HCT116 (cell line): ENCODE measurements around the gene CDH1.

Source experiments
- CTCF ChIP-seq, 3 experiments: fragments of 200-600 bp in 1 of 3; sonication (generic) in 1 of 3; IDR thresholded peaks in 2 of 3; conservative IDR thresholded peaks in 1 of 3; 2 replicates each; pipeline ENCODE4 v1.5.1; 2012 to 2017; ENCODE audit warnings: low read depth in 2 of 3, low read length in 2 of 3, antibody characterized with exemption in 1 of 3, borderline replicate concordance in 1 of 3, control low read depth in 1 of 3, mild to moderate bottlenecking in 1 of 3, mixed read lengths in 1 of 3, mixed run types in 1 of 3, moderate library complexity in 1 of 3; ENCODE audit not compliant: insufficient read depth in 1 of 3
- FOSL1 ChIP-seq: IDR thresholded peaks from 2 replicates; pipeline ENCODE4 v1.6.1; 2012; ENCODE audit warnings: low read depth
- POLR2A ChIP-seq: IDR thresholded peaks from 2 replicates; pipeline ENCODE4 v1.7.0; 2011; ENCODE audit warnings: borderline replicate concordance; ENCODE audit not compliant: insufficient read depth, insufficient read length; ENCODE audit errors: extremely low read depth
- POLR2AphosphoS5 ChIP-seq: IDR thresholded peaks from 2 replicates; pipeline ENCODE4 v1.6.1; 2011; ENCODE audit warnings: mild to moderate bottlenecking, low read depth, low read length, moderate library complexity
- ZNF274 ChIP-seq: fragments of 200-500 bp; sonication (Bioruptor generic); IDR thresholded peaks from 2 replicates; pipeline ENCODE4 v1.6.1; 2014; ENCODE audit warnings: mild to moderate bottlenecking, low read depth, low read length, inconsistent platforms
- TF ChIP-seq, protein P1 (sequence below): IDR thresholded peaks from 2 replicates; pipeline ENCODE4 v1.6.1; 2011; ENCODE audit warnings: mild to moderate bottlenecking, low read length, moderate library complexity; ENCODE audit not compliant: insufficient replicate concordance; ENCODE audit errors: extremely low read depth

GRCh38 chr16:68785715-68786114, 48.6 kb downstream of the CDH1 start:
- no peak for TF ChIP-seq CTCF (IDR thresholded peaks at IDR 0.05 in 2 of 3, conservative IDR thresholded peaks at IDR 0.05 in 1 of 3; ENCODE audit: borderline replicate concordance in 1 of 3, insufficient read depth in 1 of 3, low read depth in 2 of 3, low read length in 2 of 3)
- no peak for TF ChIP-seq POLR2A
- TF ChIP-seq POLR2AphosphoS5 = no peak
- no peak for TF ChIP-seq FOSL1
- TF ChIP-seq, protein P1, sequence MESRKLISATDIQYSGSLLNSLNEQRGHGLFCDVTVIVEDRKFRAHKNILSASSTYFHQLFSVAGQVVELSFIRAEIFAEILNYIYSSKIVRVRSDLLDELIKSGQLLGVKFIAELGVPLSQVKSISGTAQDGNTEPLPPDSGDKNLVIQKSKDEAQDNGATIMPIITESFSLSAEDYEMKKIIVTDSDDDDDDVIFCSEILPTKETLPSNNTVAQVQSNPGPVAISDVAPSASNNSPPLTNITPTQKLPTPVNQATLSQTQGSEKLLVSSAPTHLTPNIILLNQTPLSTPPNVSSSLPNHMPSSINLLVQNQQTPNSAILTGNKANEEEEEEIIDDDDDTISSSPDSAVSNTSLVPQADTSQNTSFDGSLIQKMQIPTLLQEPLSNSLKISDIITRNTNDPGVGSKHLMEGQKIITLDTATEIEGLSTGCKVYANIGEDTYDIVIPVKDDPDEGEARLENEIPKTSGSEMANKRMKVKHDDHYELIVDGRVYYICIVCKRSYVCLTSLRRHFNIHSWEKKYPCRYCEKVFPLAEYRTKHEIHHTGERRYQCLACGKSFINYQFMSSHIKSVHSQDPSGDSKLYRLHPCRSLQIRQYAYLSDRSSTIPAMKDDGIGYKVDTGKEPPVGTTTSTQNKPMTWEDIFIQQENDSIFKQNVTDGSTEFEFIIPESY = no peak
- no peak for TF ChIP-seq ZNF274
